ENCODE results near the gene LMO2. TPM values are rescaled to one million over a fixed set of nuclear protein-coding genes. Genes with fewer than 3 reads are reported as not detected.
"Not testable (repeated sequence)": the region's sequence is repeated elsewhere in the genome, so short reads cannot be mapped to it uniquely, and the experiment has no call there.

The LMO2 gene
- polyA plus RNA-seq, 3 donors, result 4.6 to 44.0 (median 21.5) TPM

DNA sequence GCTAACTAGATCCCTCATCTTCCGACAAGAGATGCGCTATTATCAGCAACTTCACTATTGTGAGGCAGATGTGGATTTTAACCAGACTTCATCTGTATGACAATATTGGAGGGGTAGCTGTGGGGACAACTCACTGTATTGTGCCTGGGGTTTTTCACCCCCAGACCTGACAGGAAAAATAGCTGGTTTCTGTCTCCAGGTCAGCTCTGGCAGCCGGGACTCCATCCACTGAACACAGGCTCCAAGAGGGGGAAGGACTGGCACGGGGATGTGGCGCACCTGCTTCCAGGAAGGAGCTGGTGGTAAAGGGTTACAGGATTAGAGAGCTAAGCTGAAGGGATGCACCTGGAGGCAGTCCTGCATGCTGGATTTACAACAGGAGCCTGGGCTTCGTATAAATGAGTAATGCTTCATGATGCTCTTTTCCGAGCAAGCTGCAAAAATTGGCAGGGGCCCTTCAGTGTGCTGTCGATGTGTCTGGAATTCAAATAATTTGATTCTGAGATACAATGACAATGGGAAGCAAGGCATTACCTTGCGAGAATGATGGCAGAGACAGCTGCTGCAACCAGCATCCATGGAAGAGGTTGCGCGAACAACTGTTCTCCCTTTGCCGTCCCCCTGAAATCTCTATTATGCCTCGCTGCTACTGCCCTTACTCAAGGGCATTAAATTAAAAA, 49.5 kb downstream of the LMO2 start:
- H3K27ac ChIP-seq (ENCODE audit: low read depth, low read length), result no peak overlapping the region
- WGBS, 3 donors, result 55 to 68% (median 62%) methylated on average over 13 of the region's 13 CpGs

DNA sequence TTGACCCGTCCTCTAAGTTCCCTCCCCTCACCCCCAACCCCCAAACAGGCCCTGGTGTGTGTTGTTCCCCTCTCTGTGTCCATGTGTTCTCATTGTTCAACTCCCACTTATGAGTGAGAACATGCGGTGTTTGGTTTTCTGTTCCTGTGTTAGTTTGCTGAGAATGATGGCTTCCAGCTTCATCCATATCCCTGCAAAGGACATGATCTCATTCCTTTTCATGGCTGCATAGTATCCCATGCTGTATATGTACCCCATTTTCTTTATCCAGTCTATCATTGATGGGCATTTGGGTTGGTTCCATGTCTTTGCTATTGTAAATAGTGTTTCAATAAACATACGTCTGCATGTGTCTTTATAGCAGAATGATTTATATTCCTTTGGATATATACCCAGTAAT, 53.6 kb downstream of the LMO2 start:
- H3K27ac ChIP-seq (ENCODE audit: low read depth, low read length), result not testable (repeated sequence)
- WGBS, 3 donors, result 57 to 86% (median 80%) methylated on average over 2 to 3 of the region's 3 CpGs

- WGBS, 3 donors, result 87 to 90% (median 87%) methylated on average over 5 of the region's 5 CpGs
- H3K27ac ChIP-seq (ENCODE audit: low read depth, low read length), result not testable (repeated sequence)
Observed at GRCh38 chr11:33837334-33837733, 54.5 kb downstream of the LMO2 start.

DNA sequence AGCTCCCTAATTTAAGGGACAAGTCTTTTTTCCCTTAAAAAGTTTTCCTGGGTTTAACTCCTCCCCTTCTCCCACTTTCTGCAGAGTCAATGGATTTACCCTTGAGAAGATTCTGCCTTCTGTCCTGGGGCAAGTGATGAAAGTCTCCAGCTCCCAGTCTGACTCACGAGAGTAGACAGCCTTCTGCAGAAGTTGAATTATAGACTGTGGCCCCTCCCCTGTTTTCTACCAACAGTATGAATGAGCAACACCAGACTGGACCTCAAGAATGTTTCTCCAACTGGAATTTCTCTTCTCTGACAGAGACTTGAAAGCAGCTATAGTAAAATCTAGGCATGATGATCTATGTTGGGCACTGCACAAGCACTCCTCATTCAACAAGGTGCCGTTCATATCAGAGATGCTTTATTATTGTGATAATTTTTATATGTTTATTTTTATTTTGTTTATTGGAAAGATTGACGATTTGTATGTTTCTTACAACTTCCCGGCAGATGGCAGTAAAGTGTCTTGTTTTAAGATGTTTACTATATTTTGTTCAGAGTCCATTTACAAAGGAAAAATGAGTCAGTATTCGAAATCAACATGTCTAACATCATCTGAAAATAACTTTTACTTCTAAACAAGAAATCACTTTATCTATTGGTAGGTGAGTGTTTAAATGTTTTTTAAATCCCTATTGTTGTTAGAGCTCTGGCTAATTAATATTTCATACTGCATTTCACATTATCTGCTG, 56.6 kb downstream of the LMO2 start:
- WGBS, 3 donors, result 24 to 33% (median 26%) methylated on average over 5 of the region's 5 CpGs
- no peak overlapping the region for H3K27ac ChIP-seq (ENCODE audit: low read depth, low read length)

- 84 to 92% (median 90%) methylated on average over 16 of the region's 16 CpGs for WGBS, 3 donors
Observed at GRCh38 chr11:33832676-33833075, 59.2 kb downstream of the LMO2 start.

DNA sequence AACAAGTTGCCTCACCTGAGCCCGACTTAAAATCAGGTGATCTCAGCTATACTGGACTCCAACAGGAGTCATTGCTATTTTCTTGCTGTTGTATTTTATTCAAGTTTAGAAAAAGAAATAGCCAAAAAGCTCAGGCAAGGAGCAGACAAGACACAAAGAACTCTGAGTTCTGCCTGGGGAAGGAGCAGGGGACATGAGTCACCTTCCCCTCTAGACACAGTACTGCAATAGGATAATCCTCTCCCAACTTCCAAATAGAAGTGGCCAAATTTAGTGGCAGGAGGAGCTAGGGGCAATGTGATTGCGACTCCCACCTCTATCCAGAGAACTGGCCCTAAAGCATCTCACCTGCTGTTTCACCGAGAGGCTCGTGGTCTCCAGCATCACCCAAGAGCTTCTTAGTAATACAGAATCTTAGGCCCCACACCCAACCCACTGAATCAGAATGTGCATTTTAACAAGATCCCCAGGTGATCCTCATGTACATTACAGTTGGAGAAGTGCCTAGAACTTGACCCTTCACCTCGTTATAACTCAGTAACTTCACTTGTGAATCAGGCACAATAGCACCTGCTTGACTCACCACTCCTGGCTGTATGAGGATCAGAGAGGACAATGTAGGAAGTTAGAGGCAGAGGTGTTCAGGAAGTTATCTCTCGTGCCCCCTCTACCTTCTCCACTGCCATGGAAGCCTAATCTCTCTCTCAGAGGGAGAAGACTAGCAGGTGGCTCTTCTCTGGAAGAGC, 60.8 kb downstream of the LMO2 start:
- WGBS, 3 donors, result 51 to 79% (median 53%) methylated on average over 6 of the region's 6 CpGs

More at GRCh38 chr11:33832676-33833075, 59.2 kb downstream of the LMO2 start:
- no peak overlapping the region for H3K27ac ChIP-seq (ENCODE audit: low read depth, low read length)

DNA sequence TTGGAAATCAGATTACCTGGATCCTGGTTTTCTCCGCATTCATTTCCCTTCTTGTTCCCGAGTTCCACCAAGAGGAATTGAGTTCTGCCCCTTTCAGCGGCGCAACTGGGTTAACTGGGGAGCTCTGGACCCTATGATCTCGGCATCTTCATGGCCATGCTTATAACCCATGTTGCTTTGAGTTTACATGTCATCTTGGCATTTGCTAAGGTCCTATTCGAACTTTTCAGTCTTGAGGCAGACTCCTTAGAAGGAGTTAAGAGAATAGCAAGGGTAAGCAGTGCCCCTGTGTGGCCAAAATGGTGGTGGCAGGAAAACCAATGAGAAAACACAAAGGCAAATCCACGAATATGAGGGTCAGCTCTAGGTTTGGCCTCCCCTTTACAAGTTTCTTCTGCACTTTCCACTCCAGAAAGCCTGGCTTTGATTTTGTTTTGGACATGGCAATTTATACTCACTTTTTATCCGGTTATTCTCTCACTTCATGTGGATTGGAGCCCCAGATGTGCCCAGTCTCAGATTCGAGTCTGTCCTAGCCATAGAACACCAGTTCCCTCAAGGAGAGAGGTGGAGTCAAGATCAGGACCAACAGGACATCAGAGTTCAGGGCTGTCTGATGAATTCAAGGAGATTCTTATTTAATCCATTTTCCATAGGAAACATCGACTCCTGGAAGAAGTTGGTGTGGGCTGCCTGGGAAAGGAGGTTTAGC, 62.3 kb downstream of the LMO2 start:
- WGBS, 3 donors, result 18 to 22% (median 19%) methylated on average over 10 of the region's 10 CpGs
- H3K27ac ChIP-seq (ENCODE audit: low read depth, low read length), result no peak overlapping the region

More for the DNA sequence above, 60.8 kb downstream of the LMO2 start:
- H3K27ac ChIP-seq (ENCODE audit: low read depth, low read length), result no peak overlapping the region

GRCh38 chr11:33828604-33829429, 63.1 kb downstream of the LMO2 start:
- WGBS, 3 donors, result 8 to 12% (median 10%) methylated on average over 47 to 56 of the region's 56 CpGs
- no peak overlapping the region for H3K27ac ChIP-seq (ENCODE audit: low read depth, low read length)

DNA sequence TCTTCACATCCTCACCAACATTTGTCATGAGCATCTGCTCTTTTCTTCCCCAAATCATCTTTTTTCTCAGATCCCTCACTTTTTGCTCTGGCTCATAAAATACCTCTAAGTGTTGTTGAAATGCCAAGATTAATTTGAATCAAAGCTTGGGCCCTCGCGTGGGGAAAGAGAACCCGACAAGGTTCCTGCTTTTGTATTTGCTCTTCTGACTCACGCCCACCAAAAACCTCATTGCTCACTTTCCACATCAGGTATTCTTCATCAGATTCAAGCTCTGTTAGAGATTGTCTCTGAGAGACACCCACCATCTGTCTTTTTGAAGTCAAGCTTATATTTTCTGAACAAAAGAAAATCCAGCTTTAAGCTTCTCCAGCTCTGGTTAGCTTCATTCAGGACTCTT, 64.7 kb downstream of the LMO2 start:
- H3K27ac ChIP-seq (ENCODE audit: low read depth, low read length), result no peak overlapping the region
- 86 to 93% (median 87%) methylated on average over 4 of the region's 4 CpGs for whole genome bisulfite sequencing, 3 donors

- 88 to 90% (median 89%) methylated on average over 3 of the region's 3 CpGs for WGBS, 3 donors
- no peak overlapping the region for H3K27ac ChIP-seq (ENCODE audit: low read depth, low read length)
Observed at GRCh38 chr11:33825854-33826560, 65.9 kb downstream of the LMO2 start.

GRCh38 chr11:33822981-33823380, 68.9 kb downstream of the LMO2 start:
- WGBS, 3 donors, result 24 to 59% (median 56%) methylated on average over 3 of the region's 3 CpGs
- not testable (repeated sequence) for H3K27ac ChIP-seq (ENCODE audit: low read depth, low read length)

DNA sequence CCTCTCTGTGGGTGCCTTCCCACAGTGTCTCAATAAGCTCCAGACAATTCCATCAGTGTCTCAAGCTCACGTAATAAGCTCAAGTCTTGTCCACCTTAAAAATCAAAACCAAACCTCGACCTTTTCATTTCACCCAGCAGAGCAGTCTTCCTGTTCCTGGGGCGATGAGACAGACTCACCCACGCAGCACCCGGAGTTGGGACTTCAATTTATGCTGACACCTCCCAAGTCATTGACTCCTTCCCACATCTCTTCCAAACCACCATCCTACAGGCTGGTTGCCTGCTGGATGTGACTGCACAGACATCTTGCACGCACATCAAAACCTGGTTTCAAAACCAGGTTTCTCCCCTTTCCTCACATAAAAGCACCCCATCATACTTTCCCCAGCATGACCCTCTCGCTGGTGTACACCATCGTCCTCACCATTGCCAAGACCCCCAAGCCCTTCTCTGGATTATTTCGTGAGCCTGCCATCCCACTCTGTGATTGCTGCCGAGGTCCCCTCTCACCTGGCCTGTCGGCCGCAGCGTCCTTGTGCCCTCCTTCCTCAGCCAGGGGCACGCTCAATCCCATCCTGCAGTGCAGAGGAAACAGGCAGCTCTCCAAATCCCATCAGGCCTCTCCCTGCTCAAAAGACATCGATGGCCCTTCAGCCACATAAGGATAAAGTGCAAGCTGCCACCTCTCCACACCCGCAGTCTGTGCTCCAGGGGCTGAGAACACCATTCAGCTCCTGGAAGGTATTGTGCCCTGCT, 72.4 kb downstream of the LMO2 start:
- H3K27ac ChIP-seq (ENCODE audit: low read depth, low read length), result no peak overlapping the region
- 54 to 71% (median 62%) methylated on average over 16 of the region's 16 CpGs for WGBS, 3 donors

Other genes with a start within 250 kb of the LMO2 start
- gene C11orf91, start 191.2 kb downstream of the LMO2 start, polyA plus RNA-seq, result under 1 TPM in 1 of 3 donors, not detected in 2; 0.40 TPM
- 100 to 1,000 TPM in 2 of 3 donors, 10 to 100 TPM in 1; 93.3 to 524 (median 148) TPM for gene CD59, start 155.7 kb downstream of the LMO2 start, polyA plus RNA-seq
- gene FBXO3, start 117.6 kb downstream of the LMO2 start, polyA plus RNA-seq, result 10 to 100 TPM; 17.2 to 27.3 (median 21.4) TPM
- gene CAPRIN1, start 159.7 kb upstream of the LMO2 start, polyA plus RNA-seq, result 10 to 100 TPM; 47.9 to 95.3 (median 66.0) TPM
- 10 to 100 TPM; 15.4 to 26.0 (median 20.7) TPM for gene NAT10, start 213.6 kb upstream of the LMO2 start, polyA plus RNA-seq